ENCODE data around the gene SRP19.

SRP19 gene

GRCh38 chr5:112863549-112863948 is 2.5 kb downstream of the SRP19 start:
- no peak for TF ChIP-seq PPARA (CRISPR knock-in tag; IDR thresholded peaks at IDR 0.05; ENCODE audit: borderline replicate concordance)
- TF ChIP-seq ZNF70 (CRISPR knock-in tag; IDR thresholded peaks at IDR 0.05), result no peak
- no peak for TF ChIP-seq ZFP30 (CRISPR knock-in tag; IDR thresholded peaks at IDR 0.05)
- TF ChIP-seq PATZ1 (CRISPR knock-in tag; IDR thresholded peaks at IDR 0.05; ENCODE audit: borderline replicate concordance), result no peak
- TF ChIP-seq ZC3H10 (CRISPR knock-in tag; IDR thresholded peaks at IDR 0.05), result no peak
- no peak for TF ChIP-seq ZFP3 (CRISPR knock-in tag; IDR thresholded peaks at IDR 0.05)
- TF ChIP-seq GLIS3 (CRISPR knock-in tag; IDR thresholded peaks at IDR 0.05), result no peak
- TF ChIP-seq TCF4 (CRISPR knock-in tag; IDR thresholded peaks at IDR 0.05; ENCODE audit: borderline replicate concordance), result no peak
- TF ChIP-seq CSRNP3 (CRISPR knock-in tag; IDR thresholded peaks at IDR 0.05), result no peak
- ATAC-seq, result no peak

- TF ChIP-seq POU6F1 (CRISPR knock-in tag; IDR thresholded peaks at IDR 0.05; ENCODE audit: borderline replicate concordance, low read depth), result no peak
- no peak for ATAC-seq
Observed at GRCh38 chr5:112865128-112865527, 4.0 kb downstream of the SRP19 start.

GRCh38 chr5:112866739-112867138 is 5.7 kb downstream of the SRP19 start:
- ATAC-seq, result no peak
- TF ChIP-seq CREB5 (CRISPR knock-in tag; IDR thresholded peaks at IDR 0.05; ENCODE audit: low read depth), result no peak
- no peak for TF ChIP-seq TSHZ2 (CRISPR knock-in tag; IDR thresholded peaks at IDR 0.05)

GRCh38 chr5:112867411-112867810 is 6.3 kb downstream of the SRP19 start:
- ATAC-seq, result no peak
- TF ChIP-seq TCF4 (CRISPR knock-in tag; IDR thresholded peaks at IDR 0.05; ENCODE audit: borderline replicate concordance), result no peak
- no peak for TF ChIP-seq CSDC2 (CRISPR knock-in tag; IDR thresholded peaks at IDR 0.05)
- TF ChIP-seq CREB5 (CRISPR knock-in tag; IDR thresholded peaks at IDR 0.05; ENCODE audit: low read depth), result no peak
- TF ChIP-seq SNAI2 (CRISPR knock-in tag; IDR thresholded peaks at IDR 0.05), result no peak
- no peak for TF ChIP-seq GLIS3 (CRISPR knock-in tag; IDR thresholded peaks at IDR 0.05)
- TF ChIP-seq ZFP3 (CRISPR knock-in tag; IDR thresholded peaks at IDR 0.05), result no peak
- no peak for TF ChIP-seq TOX (CRISPR knock-in tag; IDR thresholded peaks at IDR 0.05; ENCODE audit: borderline replicate concordance)

- no peak for ATAC-seq
Observed at GRCh38 chr5:112869948-112870347, 8.9 kb downstream of the SRP19 start.

More at GRCh38 chr5:112869948-112870347, 8.9 kb downstream of the SRP19 start:
- TF ChIP-seq SNAI2 (CRISPR knock-in tag; IDR thresholded peaks at IDR 0.05) (no peak), BACH2 (CRISPR knock-in tag; IDR thresholded peaks at IDR 0.05; ENCODE audit: borderline replicate concordance) (no peak), ARNTL (CRISPR knock-in tag; IDR thresholded peaks at IDR 0.05; ENCODE audit: borderline replicate concordance, low read depth) (no peak), CREB5 (CRISPR knock-in tag; IDR thresholded peaks at IDR 0.05; ENCODE audit: low read depth) (no peak), ZNF70 (CRISPR knock-in tag; IDR thresholded peaks at IDR 0.05) (no peak), TSHZ2 (CRISPR knock-in tag; IDR thresholded peaks at IDR 0.05) (no peak), ZFP3 (CRISPR knock-in tag; IDR thresholded peaks at IDR 0.05) (no peak), OSR1 (CRISPR knock-in tag; IDR thresholded peaks at IDR 0.05) (no peak), ZNF8 (CRISPR knock-in tag; IDR thresholded peaks at IDR 0.05) (no peak), ISL1 (CRISPR knock-in tag; IDR thresholded peaks at IDR 0.05) (no peak)

Measured in SK-N-SH treated with all-trans-retinoic acid at 6 μM for 48 hours (cell line).